Suprapubic skin (tissue), 3 donors: Measurements from ENCODE around the gene MTHFSD.

ENCODE experiments used
- POLR2A ChIP-seq, 2 donors: fragments of 450-650 bp; IDR thresholded peaks; one replicate each; pipeline ENCODE4 v1.6.1; 2017; ENCODE audit warnings: antibody characterized with exemption in 2 of 2, mild to moderate bottlenecking in 2 of 2, moderate library complexity in 2 of 2
- TF ChIP-seq, protein P1 (sequence below), 2 donors: fragments of 200-600 bp in 1 of 2; fragments of 450-650 bp in 1 of 2; sonication (generic) in 1 of 2; IDR thresholded peaks; one replicate each; pipeline ENCODE4 v1.5.1; 2016 to 2019; ENCODE audit warnings: antibody characterized with exemption in 2 of 2, mild to moderate bottlenecking in 1 of 2, moderate library complexity in 1 of 2

GRCh38 chr16:86573646-86574508 is 18.8 kb upstream of the MTHFSD start:
- TF ChIP-seq, protein P1, sequence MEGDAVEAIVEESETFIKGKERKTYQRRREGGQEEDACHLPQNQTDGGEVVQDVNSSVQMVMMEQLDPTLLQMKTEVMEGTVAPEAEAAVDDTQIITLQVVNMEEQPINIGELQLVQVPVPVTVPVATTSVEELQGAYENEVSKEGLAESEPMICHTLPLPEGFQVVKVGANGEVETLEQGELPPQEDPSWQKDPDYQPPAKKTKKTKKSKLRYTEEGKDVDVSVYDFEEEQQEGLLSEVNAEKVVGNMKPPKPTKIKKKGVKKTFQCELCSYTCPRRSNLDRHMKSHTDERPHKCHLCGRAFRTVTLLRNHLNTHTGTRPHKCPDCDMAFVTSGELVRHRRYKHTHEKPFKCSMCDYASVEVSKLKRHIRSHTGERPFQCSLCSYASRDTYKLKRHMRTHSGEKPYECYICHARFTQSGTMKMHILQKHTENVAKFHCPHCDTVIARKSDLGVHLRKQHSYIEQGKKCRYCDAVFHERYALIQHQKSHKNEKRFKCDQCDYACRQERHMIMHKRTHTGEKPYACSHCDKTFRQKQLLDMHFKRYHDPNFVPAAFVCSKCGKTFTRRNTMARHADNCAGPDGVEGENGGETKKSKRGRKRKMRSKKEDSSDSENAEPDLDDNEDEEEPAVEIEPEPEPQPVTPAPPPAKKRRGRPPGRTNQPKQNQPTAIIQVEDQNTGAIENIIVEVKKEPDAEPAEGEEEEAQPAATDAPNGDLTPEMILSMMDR (IDR thresholded peaks at IDR 0.05), result no peak
- TF ChIP-seq POLR2A (IDR thresholded peaks at IDR 0.05), result no peak
